Sigmoid colon (tissue), 7 donors: ENCODE data around the gene ATP10B. TPM values are rescaled to one million over a fixed set of nuclear protein-coding genes. Genes with fewer than 3 reads are reported as not detected.

Source experiments
- DNase-seq: peaks from one replicate; pipeline ENCODE4 v3.0.0-alpha.2; 2019
- H3K27ac ChIP-seq, 4 donors: fragments of 200-600 bp; sonication (generic); one replicate each; pipeline ENCODE4 v1.5.1; 2016 to 2019; ENCODE audit warnings: mild to moderate bottlenecking in 1 of 4
- H3K27me3 ChIP-seq, 3 donors: fragments of 200-600 bp; sonication (generic); one replicate each; pipeline ENCODE4 v1.5.1; 2019; ENCODE audit warnings: mild to moderate bottlenecking in 1 of 3
- H3K36me3 ChIP-seq, 4 donors: fragments of 200-600 bp; sonication (generic); one replicate each; pipeline ENCODE4 v1.5.1; 2016 to 2019
- H3K4me1 ChIP-seq, 4 donors: fragments of 200-600 bp; sonication (generic); one replicate each; pipeline ENCODE4 v1.5.1; 2017 to 2019
- H3K4me3 ChIP-seq, 4 donors: fragments of 200-600 bp; sonication (generic); one replicate each; pipeline ENCODE4 v1.5.1; 2017 to 2019; ENCODE audit warnings: mild to moderate bottlenecking in 2 of 4, moderate library complexity in 1 of 4
- H3K9me3 ChIP-seq, 4 donors: fragments of 200-600 bp in 3 of 4; sonication (generic) in 3 of 4; one replicate each; pipeline versions ENCODE4 v1.5.1 to v1.6.1; 2013 to 2019
- EP300 ChIP-seq, 4 donors: sonication (generic); formaldehyde crosslinking; IDR thresholded peaks; one replicate each; pipeline ENCODE4 v1.6.1; 2017; ENCODE audit warnings: antibody characterized with exemption in 4 of 4
- POLR2A ChIP-seq, 2 donors: fragments of 450-650 bp; IDR thresholded peaks; one replicate each; pipeline ENCODE4 v1.6.1; 2016; ENCODE audit warnings: antibody characterized with exemption in 2 of 2, mild to moderate bottlenecking in 2 of 2, moderate library complexity in 2 of 2
- POLR2AphosphoS5 ChIP-seq, 4 donors: sonication (generic); formaldehyde crosslinking; IDR thresholded peaks; one replicate each; pipeline ENCODE4 v1.6.1; 2017; ENCODE audit warnings: antibody characterized with exemption in 4 of 4
- WGBS, 2 donors: extraction: QIAGEN DNeasy Blood & Tissue Kit; methylation state at CpG; one replicate each; pipeline ENCODE4 v1.1.7; 2013; 5-methylcytosine and 5-hydroxymethylcytosine counted together
- intact Hi-C: fragments of 100-400 bp; cut with DNase I; formaldehyde crosslinking; loops from one replicate; pipeline ENCODE4 v1.15.1; 2023
- polyA plus RNA-seq, 3 donors: library from polyadenylated mRNA; stranded (reverse); fragments of 200-250 nt; gene quantifications; one replicate each; pipeline ENCODE4 v1.2.3, GENCODE V29; 2013
- total RNA-seq, 4 donors: library from RNA; depleted of rRNA; stranded (reverse); fragments of >200 nt; gene quantifications; one replicate each; pipeline ENCODE4 v1.1.0, GENCODE V29; 2016
- TF ChIP-seq, protein P1 (sequence below), 4 experiments: fragments of 450-650 bp in 3 of 4; fragments of 200-600 bp in 1 of 4; IDR thresholded peaks; one replicate each; pipeline ENCODE4 v1.5.1; 2016 to 2019; ENCODE audit warnings: antibody characterized with exemption in 4 of 4, mild to moderate bottlenecking in 3 of 4, moderate library complexity in 2 of 4
- donor health status: healthy with polysubstance abuse.
- donor health status: Bipolar disorder and iron deficiency.
- donor health status: healthy.

ATP10B gene
- total and polyA plus RNA-seq, 7 donors = 0.16 to 57.7 (median 1.4) TPM

DNA sequence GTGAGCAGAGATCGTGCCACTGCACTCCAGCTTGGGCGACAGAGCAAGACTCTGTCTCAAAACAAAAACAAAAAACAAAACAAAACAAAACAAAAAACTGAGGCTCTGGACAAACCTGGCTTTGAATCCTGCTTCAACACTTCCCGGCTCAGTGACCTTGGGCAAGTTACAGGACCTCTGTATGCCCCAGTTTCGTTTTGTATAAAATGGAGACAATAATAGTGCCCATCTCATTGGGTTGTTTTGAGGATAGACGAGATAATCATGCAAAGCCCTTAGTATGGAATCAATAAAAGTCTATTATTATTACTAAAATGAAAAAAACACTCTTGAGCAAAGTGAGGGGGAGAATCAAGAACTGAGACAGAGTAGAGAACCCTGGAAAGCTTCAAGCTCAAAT is 184.9 kb downstream of the ATP10B start:
- intact Hi-C loops = no loop called here
- Histone ChIP-seq H3K4me3 (no peak overlapping the region), H3K4me1 (no peaks in the 10 kb centered on the region), H3K27ac (no peak overlapping the region), H3K9me3 (no peaks in the 10 kb centered on the region), H3K27me3 (no peaks in the 10 kb centered on the region), H3K36me3 (no peaks in the 10 kb centered on the region)
- DNase-seq = no peak
- no peak for TF ChIP-seq POLR2A (IDR thresholded peaks at IDR 0.05)
- TF ChIP-seq POLR2AphosphoS5 (IDR thresholded peaks at IDR 0.05) = no peak
- TF ChIP-seq EP300 (IDR thresholded peaks at IDR 0.05) = no peak
- TF ChIP-seq, protein P1, sequence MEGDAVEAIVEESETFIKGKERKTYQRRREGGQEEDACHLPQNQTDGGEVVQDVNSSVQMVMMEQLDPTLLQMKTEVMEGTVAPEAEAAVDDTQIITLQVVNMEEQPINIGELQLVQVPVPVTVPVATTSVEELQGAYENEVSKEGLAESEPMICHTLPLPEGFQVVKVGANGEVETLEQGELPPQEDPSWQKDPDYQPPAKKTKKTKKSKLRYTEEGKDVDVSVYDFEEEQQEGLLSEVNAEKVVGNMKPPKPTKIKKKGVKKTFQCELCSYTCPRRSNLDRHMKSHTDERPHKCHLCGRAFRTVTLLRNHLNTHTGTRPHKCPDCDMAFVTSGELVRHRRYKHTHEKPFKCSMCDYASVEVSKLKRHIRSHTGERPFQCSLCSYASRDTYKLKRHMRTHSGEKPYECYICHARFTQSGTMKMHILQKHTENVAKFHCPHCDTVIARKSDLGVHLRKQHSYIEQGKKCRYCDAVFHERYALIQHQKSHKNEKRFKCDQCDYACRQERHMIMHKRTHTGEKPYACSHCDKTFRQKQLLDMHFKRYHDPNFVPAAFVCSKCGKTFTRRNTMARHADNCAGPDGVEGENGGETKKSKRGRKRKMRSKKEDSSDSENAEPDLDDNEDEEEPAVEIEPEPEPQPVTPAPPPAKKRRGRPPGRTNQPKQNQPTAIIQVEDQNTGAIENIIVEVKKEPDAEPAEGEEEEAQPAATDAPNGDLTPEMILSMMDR (IDR thresholded peaks at IDR 0.05) = no peak
- WGBS, 2 donors = 81% methylated on average over 5 of the region's 5 CpGs

GRCh38 chr5:160665460-160665859 is 186.6 kb downstream of the ATP10B start:
- no peaks in the 10 kb centered on the region for H3K36me3 ChIP-seq
- 65 to 76% methylated on average over 3 of the region's 3 CpGs for WGBS, 2 donors
- no peak overlapping the region for H3K27ac ChIP-seq
- no peaks in the 10 kb centered on the region for H3K9me3 ChIP-seq
- no peaks in the 10 kb centered on the region for H3K27me3 ChIP-seq
- no peaks in the 10 kb centered on the region for H3K4me1 ChIP-seq
- intact Hi-C loops = no loop called here
- DNase-seq = no peak
- no peak overlapping the region for H3K4me3 ChIP-seq
- TF ChIP-seq POLR2AphosphoS5 (IDR thresholded peaks at IDR 0.05) (no peak), POLR2A (IDR thresholded peaks at IDR 0.05) (no peak), EP300 (IDR thresholded peaks at IDR 0.05) (no peak)
- TF ChIP-seq, protein P1 (IDR thresholded peaks at IDR 0.05) = no peak

DNA sequence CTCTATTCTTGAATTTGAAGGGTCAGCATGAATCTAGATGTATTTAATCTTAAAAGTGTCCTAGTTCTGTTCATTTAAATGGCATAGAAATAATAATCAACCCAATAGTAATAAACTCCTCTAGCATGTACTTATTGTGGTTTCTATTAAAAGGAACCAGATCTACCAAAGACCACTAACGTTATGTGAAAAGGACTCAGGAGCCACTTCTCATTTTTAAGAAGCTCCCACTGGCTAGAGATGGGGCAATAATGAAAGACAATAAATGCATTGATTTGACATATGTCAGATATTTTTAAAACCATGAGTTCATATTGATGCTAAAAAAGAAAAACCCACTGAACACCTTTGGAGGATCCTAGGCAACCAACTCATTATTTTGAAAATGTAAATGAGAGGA is 191.9 kb downstream of the ATP10B start:
- WGBS, 2 donors = 39 to 60% methylated on average over 1 of the region's 1 CpG
- no peaks in the 10 kb centered on the region for H3K27me3 ChIP-seq
- no peak for DNase-seq
- intact Hi-C loops = no loop called here
- TF ChIP-seq POLR2AphosphoS5 (IDR thresholded peaks at IDR 0.05) (no peak), POLR2A (IDR thresholded peaks at IDR 0.05) (no peak)
- TF ChIP-seq, protein P1 (IDR thresholded peaks at IDR 0.05) = no peak
- no peaks in the 10 kb centered on the region for H3K36me3 ChIP-seq
- no peaks in the 10 kb centered on the region for H3K4me1 ChIP-seq
- no peak overlapping the region for H3K27ac ChIP-seq
- H3K9me3 ChIP-seq = no peaks in the 10 kb centered on the region
- no peak overlapping the region for H3K4me3 ChIP-seq

GRCh38 chr5:160657622-160658458 is 194.2 kb downstream of the ATP10B start:
- DNase-seq = no peak
- Histone ChIP-seq H3K4me1 (no peaks in the 10 kb centered on the region), H3K27me3 (no peaks in the 10 kb centered on the region), H3K4me3 (no peak overlapping the region), H3K27ac (no peak overlapping the region), H3K9me3 (no peaks in the 10 kb centered on the region), H3K36me3 (no peaks in the 10 kb centered on the region)
- intact Hi-C loops = no loop called here
- TF ChIP-seq POLR2A (IDR thresholded peaks at IDR 0.05) (no peak), POLR2AphosphoS5 (IDR thresholded peaks at IDR 0.05) (no peak), EP300 (IDR thresholded peaks at IDR 0.05) (no peak)
- TF ChIP-seq, protein P1 (IDR thresholded peaks at IDR 0.05) = no peak
- WGBS, 2 donors = 27 to 63% methylated on average over 5 of the region's 5 CpGs
